ENCODE results near the gene CHRM5. TPM values are rescaled to one million over a fixed set of nuclear protein-coding genes. Genes with fewer than 3 reads are reported as not detected.

The CHRM5 gene
- total RNA-seq, 1 experiment from 2014 or later: not detected

DNA sequence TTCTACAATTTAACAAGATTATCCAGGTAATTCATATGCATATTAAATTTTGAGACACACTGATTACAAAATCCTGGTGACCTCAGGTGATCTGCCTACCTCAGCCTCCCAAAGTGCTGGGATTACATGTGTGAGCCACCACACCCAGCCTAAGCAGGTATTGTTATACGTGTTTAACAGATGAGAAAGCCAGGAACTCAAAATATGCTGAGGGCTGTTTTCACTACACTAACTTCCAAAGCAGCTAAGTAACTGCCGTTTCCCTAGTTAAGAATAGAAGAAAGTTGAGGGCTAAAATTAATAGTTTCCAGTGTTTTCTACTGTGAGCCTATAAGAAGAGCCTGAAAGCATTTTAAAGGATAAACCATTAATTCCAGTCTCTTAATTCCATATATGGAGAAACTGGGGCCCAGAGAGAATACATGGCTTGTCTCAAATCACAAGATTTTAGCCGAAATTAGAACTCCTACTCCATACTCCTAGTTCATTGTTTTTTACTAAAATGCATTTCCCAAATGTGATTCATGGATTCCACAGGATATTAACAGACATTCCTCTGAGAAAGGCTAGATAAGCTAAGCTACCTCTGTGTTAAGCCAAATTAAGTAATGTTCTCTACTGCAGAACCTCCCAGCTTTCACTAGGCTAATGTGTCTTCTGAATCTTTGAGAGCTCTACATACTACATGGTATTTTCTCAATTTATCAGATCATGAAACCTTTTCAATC is 87.7 kb downstream of the CHRM5 start:
- intact Hi-C loops (cut with micrococcal nuclease; ENCODE audit: unreplicated experiment): no loop called here
- BruUV-seq (replicated peaks): no TSS peak

DNA sequence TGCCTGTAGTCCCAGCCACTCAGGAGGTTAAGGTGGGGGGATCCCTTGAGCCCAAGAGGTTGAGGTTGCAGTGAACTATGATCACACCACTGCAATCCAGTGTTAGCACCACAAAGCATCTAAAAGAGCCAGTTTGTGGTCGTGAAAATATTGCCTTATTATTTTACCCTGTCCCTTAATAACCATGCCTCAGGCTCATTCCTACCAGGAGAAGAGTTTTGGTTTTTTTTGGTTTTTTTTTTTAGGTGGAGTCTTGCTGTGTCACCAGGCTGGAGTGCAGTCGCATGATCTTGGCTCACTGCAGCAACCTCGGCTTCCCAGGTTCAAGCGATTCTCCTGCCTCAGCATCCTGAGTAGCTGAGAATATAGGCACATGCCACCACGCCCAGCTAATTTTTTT is 88.6 kb downstream of the CHRM5 start:
- Histone ChIP-seq H2AFZ (no peak overlapping the region), H3K79me2 (ENCODE audit: low read depth) (no peaks in the 10 kb centered on the region), H3K4me1 (replicated peaks; ENCODE audit: insufficient read depth) (no peaks in the 10 kb centered on the region), H3K36me3 (ENCODE audit: low read depth) (no peaks in the 10 kb centered on the region), H3K27me3 (ENCODE audit: insufficient read depth, low read depth) (no peaks in the 10 kb centered on the region), H4K20me1 (ENCODE audit: insufficient read depth) (no peaks in the 10 kb centered on the region), H3F3A (ENCODE audit: insufficient read depth, low read depth) (no peaks in the 10 kb centered on the region), H3K27ac (no peak overlapping the region), H3K9me3 (ENCODE audit: insufficient read depth, low read depth) (no peaks in the 10 kb centered on the region), H3K9me2 (ENCODE audit: insufficient read depth) (no peaks in the 10 kb centered on the region), H3K4me3 (no peak overlapping the region), H3K4me2 (no peak overlapping the region)
- intact Hi-C loops (cut with micrococcal nuclease; ENCODE audit: unreplicated experiment): no loop called here
- ChIA-PET CTCF (no interaction called here), POLR2A (ENCODE audit: unreplicated experiment) (no interaction called here)
- DNase-seq: no peak
- no TSS peak for BruUV-seq (replicated peaks)
- TF ChIP-seq, protein P1, sequence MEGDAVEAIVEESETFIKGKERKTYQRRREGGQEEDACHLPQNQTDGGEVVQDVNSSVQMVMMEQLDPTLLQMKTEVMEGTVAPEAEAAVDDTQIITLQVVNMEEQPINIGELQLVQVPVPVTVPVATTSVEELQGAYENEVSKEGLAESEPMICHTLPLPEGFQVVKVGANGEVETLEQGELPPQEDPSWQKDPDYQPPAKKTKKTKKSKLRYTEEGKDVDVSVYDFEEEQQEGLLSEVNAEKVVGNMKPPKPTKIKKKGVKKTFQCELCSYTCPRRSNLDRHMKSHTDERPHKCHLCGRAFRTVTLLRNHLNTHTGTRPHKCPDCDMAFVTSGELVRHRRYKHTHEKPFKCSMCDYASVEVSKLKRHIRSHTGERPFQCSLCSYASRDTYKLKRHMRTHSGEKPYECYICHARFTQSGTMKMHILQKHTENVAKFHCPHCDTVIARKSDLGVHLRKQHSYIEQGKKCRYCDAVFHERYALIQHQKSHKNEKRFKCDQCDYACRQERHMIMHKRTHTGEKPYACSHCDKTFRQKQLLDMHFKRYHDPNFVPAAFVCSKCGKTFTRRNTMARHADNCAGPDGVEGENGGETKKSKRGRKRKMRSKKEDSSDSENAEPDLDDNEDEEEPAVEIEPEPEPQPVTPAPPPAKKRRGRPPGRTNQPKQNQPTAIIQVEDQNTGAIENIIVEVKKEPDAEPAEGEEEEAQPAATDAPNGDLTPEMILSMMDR (conservative IDR thresholded peaks at IDR 0.05): no peak
- TF ChIP-seq EZH2 (IDR thresholded peaks at IDR 0.05; ENCODE audit: low read depth): no peak

More for the DNA sequence above, 87.7 kb downstream of the CHRM5 start:
- no peaks in the 10 kb centered on the region for H3K9me2 ChIP-seq (ENCODE audit: insufficient read depth)
- ChIA-PET CTCF (interaction anchor here (0.7 kb wide), 1 partner anchor 18 kb away, joined by 3 read pairs; no protein-coding TSS in a partner anchor), POLR2A (ENCODE audit: unreplicated experiment) (no interaction called here)
- no peak overlapping the region for H3K4me2 ChIP-seq
- no peaks in the 10 kb centered on the region for H3K36me3 ChIP-seq (ENCODE audit: low read depth)
- no peak for DNase-seq
- TF ChIP-seq, protein P1 (conservative IDR thresholded peaks at IDR 0.05): no peak
- no peak for TF ChIP-seq EZH2 (IDR thresholded peaks at IDR 0.05; ENCODE audit: low read depth)
- no peaks in the 10 kb centered on the region for H3K27me3 ChIP-seq (ENCODE audit: insufficient read depth, low read depth)
- no peaks in the 10 kb centered on the region for H3K9me3 ChIP-seq (ENCODE audit: insufficient read depth, low read depth)
- no peak overlapping the region for H3K27ac ChIP-seq
- H3K4me1 ChIP-seq (replicated peaks; ENCODE audit: insufficient read depth): no peaks in the 10 kb centered on the region
- no peaks in the 10 kb centered on the region for H3K79me2 ChIP-seq (ENCODE audit: low read depth)
- no peaks in the 10 kb centered on the region for H4K20me1 ChIP-seq (ENCODE audit: insufficient read depth)
- H2AFZ ChIP-seq: no peak overlapping the region
- no peaks in the 10 kb centered on the region for H3F3A ChIP-seq (ENCODE audit: insufficient read depth, low read depth)
- H3K4me3 ChIP-seq: no peak overlapping the region

DNA sequence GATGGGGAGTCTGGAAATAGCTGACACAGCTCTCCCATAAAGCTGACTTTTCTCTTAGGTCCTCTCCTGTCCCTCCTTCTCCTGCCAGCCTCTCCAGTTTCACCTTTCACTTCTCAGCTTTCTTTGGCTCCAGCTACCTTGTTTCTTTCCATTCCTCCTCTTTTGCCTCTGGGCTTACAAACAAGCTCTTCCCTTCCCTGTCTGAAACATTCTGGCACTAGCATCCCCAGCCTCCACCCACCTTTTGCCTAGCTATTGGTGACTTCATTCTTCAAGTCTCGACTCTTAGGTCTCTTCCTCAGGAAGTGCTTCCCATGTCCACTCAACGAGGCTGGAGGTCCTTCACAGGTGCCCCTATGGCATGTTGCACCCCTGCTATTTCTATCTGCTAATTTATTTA is 91.2 kb downstream of the CHRM5 start:
- CTCF ChIA-PET: interaction anchor here (0.6 kb wide), 1 partner anchor 151 kb away, joined by 4 read pairs; the partner anchor contains the start of gene KATNBL1
- no peak for DNase-seq
- no peaks in the 10 kb centered on the region for H3K9me2 ChIP-seq (ENCODE audit: insufficient read depth)
- POLR2A ChIA-PET (ENCODE audit: unreplicated experiment): no interaction called here
- H3K27ac ChIP-seq: no peak overlapping the region
- no peak overlapping the region for H2AFZ ChIP-seq
- H3K4me3 ChIP-seq: no peak overlapping the region
- H3K27me3 ChIP-seq (ENCODE audit: insufficient read depth, low read depth): no peaks in the 10 kb centered on the region
- H3K4me2 ChIP-seq: no peak overlapping the region
- no TSS peak for BruUV-seq (replicated peaks)
- H4K20me1 ChIP-seq (ENCODE audit: insufficient read depth): no peaks in the 10 kb centered on the region
- no peaks in the 10 kb centered on the region for H3F3A ChIP-seq (ENCODE audit: insufficient read depth, low read depth)
- no peaks in the 10 kb centered on the region for H3K79me2 ChIP-seq (ENCODE audit: low read depth)
- TF ChIP-seq, protein P1 (conservative IDR thresholded peaks at IDR 0.05): no peak
- no peak for TF ChIP-seq EZH2 (IDR thresholded peaks at IDR 0.05; ENCODE audit: low read depth)
- no peaks in the 10 kb centered on the region for H3K36me3 ChIP-seq (ENCODE audit: low read depth)
- no peaks in the 10 kb centered on the region for H3K4me1 ChIP-seq (replicated peaks; ENCODE audit: insufficient read depth)
- no peaks in the 10 kb centered on the region for H3K9me3 ChIP-seq (ENCODE audit: insufficient read depth, low read depth)
- intact Hi-C loops (cut with micrococcal nuclease; ENCODE audit: unreplicated experiment): no loop called here

All from PC-9 (cell line).